Stimulated activated CD8-positive, alpha-beta memory T cell treated with anti-CD3 and anti-CD28 coated beads, Interleukin-15, amount 100 ng/mL, for 24 hours (primary cell): ENCODE measurements around the gene EIF2S1.
"Not testable (repeated sequence)": the region's sequence is repeated elsewhere in the genome, so short reads cannot be mapped to it uniquely, and the experiment has no call there.

Experiments used
- DNase-seq: peaks from one replicate; pipeline ENCODE4 v3.0.0-alpha.2; 2020; ENCODE audit warnings: low read depth

The EIF2S1 gene

DNA sequence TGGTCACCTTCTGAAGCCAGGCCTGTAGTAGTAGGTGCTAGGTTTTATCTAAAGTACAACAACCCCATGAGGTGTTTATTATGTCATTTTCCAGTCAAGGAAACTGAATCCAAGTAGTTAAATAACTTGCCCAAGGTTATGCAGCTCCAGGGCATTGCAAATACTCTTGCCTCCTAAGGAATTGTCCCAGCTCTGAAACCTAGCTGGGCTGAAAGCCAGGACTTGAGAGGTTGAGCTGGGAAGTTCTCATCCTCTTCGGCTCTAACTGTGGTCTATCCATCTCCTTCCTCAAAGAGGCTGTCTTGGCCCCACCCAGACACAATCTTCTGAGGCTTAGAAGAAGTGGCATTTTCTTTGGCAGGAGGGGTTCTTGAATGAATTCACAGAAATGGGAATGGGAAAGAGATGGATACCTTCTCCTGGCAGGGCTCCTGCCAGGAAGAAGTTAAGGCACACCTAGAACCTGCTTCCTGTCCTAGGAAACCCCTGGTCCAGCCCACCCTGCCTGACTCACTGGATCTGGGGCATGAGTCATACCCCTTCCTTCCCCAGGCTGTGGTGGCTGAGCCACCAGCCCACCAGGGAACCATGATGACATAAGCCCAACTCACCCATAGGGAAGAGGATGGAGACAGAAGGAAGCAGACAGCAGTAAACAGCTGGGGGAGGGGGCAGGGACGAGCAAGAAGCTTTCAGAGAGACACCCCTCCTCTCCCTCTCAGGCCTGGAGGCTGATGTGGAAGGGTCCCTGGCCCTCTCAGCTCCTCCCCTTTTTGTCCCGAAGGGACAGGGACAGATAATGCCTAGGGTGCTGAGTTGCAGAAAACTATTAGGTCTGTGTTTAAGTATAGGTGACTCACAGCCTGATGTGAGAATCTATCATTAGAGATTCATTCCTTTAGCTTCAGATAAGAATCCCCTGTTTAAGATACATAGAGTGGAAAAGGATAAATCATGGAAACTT is 54.0 kb downstream of the EIF2S1 start:
- no peak for DNase-seq

DNA sequence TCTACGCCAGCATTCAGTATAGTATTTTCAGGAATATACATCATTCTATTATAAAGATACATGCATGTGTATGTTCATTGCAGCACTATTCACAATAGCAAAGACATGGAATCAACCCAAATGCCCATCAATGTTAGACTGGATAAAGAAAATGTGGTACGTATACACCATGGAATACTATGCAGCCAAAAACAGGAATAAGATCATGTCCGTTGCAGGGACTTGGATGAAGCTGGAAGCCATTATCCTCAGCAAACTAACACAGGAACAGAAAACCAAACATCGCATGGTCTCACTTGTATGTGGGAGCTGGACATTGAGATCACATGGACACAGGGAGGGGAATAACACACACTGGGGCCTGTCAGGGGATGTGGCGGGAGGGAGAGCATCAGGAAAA is 55.5 kb downstream of the EIF2S1 start:
- DNase-seq: not testable (repeated sequence)

DNA sequence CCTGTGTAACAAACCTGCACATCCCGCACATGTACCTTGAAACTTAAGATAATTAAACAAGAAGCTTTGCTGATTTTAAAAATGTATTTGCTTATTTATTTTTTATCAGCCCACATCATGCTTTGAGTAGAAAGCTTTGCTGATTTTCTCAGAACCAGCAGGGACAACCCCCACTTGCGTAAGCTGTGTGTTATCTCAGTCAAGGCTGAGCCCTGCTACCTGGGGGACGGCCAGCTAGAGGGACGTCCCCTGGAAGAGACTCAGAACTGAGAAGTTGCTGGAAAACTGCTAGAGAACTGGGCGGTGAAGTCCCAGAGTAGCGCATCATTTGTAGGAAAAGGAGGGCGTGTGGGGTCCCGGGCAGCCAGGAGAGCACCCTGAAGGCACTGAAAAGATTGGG is 56.0 kb downstream of the EIF2S1 start:
- no peak for DNase-seq

DNA sequence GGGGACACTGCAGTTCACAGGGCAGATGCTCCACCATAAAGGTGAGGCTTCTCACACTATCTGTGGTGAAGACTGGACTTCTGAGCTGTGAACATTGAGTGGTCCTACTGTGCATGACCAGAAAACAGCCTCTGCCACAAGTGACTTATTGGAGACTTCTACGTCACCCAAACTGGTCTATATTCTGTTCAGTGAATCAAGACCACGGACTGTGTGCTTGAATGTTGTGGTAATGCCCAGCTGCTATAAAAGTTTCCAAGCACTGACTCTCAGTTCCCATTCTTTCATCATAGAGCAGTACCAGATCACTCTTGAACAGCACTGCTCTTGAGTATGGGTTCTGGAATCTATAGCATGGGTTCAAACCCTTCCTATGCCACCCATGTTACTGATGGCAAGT is 56.7 kb downstream of the EIF2S1 start:
- no peak for DNase-seq

DNA sequence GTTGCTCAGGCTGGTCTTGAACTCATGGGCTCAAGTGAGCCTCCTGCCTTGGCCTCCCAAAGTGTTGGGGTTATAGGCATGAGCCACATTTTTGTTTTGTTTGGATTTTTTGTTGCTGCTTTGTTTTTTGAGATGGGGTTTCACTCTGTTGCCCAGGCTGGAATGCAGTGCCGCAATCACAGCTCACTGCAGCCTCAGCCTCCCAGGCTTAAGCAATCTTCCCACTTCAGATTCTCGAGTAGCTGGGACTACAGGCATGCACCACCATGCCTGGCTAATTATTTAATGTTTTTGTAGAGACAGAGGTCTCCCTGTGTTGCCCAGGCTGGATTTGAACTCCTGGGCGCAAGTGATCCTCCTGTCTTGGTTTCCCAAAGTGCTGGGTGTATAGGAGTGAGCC is 57.5 kb downstream of the EIF2S1 start:
- DNase-seq: no peak

DNA sequence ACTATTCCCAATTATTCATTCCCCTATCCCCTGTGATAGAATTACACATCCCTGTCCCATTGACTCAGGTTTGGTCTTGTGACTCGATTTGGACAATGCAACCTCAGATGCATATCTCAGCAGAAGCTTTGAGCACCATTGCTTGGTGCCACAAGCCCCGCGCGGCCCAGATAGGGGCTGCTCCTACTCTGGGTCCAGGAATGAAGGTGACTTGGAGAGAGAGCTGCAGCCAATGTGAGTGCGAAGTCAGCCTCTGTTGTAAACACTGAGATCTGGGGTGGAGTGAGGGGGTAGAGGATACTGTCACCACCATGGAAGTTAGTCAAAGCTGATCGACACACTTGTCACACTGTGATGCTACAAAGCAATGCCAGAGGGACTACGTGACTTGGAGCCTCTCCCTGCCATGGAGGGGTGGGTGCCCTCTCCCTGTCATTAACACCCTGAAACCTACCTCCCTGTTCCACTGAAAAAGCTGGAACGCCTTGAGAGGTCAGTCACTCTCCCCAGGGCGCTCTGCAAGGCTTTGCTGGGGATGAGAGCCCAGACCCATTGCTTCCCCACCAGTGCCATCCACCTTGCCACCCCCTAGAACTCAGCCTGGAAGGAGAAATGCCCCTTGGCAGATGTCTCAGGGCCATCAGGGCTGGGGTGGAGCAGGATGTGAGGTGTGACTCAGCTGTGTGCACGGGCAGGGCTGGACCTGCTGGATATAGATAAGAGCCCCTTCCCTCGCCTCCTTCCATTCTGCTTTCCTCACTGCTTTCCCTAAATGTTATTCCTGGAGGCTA is 58.5 kb downstream of the EIF2S1 start:
- DNase-seq: no peak

DNA sequence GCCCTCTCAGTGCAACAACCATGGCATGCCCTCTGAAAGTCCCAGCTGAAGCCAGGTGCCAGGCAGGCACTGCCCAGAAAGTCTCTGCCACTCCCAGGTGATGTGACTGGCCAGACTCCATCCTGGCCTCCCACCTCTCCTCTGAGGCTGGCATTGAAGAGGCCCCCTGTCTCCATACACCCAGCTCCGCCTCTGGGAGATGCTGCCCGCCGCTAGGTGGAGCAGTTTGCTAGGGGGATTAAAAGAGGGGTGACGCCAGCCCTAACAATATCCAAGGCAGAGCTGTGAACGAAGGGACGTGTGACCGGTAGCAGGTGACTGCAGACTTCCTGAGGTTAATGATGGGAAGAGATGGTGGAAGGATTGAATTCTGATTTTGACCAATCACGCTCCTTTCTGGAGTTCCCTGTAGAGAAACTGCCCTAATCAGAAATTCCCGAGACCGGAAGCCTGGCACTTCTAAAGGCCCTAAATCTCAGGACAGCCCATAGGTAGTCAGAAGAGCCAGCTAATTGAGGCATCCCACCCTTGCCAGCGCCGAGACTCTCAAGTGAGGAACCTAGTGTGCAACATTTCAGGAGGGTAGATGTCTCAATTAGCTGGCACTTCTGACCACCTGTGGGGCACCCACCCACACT is 60.1 kb downstream of the EIF2S1 start:
- no peak for DNase-seq

DNA sequence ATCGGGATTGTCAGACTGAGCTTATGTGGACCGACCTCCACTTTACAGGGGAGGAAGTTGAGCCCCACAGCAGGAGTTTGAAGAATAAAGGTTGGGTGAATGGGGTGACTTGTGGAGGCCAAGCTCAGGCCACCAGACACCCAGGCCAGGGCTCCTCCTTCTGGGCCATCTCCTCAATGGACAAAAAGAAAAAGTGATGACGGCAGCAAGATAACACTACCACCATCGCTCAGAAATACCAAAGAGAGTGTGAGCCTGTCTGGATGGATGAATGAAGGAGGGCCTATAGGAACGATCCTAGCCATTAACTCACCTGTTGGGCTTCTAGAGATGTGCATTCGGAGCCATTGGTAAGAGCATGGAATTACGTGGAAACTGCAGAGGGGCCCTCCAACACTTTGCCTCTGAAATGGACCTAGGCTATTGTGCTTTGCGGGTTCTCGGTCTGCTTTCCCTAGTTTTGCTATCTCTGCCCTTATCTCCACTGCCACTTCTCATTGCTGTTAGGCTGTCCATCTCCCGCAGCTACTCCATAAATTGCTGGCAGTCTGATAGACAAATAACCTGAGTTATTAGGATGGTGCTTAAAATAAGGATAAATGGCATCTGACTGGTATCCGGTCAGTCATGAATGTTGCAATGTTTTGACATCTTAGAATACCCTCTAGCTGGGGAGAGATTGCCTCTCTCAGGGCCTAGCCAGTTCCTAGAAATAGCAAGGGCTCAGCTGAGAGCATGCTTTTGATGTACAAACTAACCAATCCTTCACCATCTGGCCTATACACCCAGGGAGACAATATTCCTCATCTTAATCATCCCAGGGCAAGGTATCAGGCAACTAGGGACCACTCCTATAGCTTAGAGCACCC is 61.5 kb downstream of the EIF2S1 start:
- DNase-seq: no peak

DNA sequence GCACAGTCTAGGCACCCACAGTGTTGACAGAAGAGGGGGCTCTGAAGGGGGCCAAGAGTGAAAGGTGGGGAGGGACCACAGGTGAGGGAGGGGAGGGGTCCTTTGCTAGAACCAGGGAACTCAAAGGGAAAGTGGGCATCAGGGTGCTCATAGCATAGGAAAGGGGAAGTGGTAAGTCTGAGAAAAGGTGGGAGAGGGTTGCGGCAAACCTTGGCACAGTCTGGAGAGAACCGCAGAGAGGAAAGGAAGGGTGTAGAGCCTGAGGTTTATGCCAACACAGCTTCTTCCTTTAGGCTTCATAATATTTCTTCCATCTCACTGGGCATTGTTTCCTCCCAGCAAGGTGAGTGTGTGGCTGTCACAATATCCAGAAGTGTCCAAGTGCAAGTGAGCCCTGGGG is 63.3 kb downstream of the EIF2S1 start:
- no peak for DNase-seq

DNA sequence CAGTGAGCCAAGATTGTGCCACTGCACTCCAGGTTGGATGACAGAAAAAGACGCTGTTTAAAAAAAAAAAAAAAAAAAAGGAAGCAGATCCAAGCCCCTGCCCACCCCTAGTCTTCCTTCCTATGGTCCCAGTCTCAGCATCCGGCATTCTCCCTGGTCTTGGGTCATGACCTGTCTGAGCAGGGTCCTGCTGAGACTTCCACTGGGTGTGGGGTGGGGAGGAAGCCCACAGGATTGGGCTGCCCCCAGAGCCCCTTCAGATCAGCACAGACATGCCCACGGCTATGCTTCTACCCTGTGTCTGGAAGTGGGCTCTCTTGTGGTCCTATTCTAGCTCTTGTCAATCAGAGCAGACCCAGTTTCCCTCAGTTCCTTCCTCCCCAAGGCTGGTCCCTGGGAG is 64.4 kb downstream of the EIF2S1 start:
- DNase-seq: no peak

DNA sequence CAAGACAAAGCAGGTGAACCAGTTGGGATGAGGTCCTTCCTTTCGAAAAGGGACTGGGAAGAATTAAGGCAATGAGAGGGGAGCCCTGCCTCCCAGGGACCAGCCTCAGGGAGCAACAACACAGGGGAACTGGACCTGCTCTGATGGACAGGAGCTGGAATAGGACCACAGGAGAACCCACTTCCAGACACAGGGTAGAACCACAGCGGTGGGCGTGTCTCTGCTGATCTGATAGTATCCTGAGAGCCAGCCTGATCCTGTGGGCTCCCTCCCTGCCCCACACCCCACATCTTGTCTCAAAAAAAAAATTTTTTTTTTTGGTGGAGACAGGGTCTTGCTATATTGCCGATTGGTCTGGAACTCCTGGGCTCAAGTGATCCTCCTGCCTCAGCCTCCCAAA is 65.5 kb downstream of the EIF2S1 start:
- DNase-seq: no peak

DNA sequence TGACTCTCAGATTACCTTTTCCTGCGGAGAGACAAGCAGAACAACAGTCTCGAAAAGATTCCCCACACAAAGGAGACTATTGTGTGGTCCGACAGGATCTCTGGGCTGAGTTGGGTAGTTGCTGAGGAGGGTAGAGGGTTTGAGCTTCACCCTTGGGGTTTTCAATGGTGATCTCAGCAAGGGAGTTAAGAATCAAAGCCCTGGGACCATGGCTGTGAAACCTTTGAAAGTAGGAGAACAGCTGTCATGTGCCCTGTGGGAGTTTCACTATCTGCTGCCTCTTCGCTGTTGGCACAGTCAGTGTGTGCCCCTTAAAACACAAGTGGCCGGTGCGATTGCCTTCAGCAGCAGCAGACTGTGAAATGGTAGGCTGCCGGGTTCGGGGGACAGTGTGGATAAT is 66.0 kb downstream of the EIF2S1 start:
- no peak for DNase-seq

DNA sequence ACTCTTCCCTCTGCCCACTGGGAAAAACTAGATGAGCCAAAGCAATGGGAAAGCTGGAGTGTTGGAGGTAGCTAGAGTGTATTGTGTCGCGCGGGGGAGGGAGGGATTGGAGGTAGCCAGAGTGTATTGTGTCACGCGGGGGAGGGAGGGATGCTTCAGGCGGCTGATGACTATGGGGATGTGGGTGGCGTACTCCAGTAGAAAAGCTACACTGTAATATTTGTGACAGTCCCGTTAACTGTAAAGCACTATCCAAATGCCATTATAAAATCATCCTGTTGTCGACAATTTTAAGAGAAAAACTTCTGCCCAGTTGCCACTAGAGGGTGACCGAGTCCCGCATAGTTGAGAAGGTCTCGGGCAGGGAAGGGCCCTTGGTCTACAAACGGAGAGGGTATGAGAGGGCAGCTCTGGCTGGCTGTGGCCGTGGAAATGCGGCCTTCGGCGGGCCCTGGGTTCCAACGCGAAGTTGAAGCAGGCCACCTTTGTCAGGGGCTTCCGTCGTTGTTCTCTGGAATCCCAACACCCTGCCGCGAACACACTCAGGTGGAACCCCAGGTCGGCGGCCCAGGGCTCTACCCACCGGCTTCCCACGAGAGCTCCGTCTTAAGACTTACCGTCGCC is 67.0 kb downstream of the EIF2S1 start:
- DNase-seq: peak; percentile 25

DNA sequence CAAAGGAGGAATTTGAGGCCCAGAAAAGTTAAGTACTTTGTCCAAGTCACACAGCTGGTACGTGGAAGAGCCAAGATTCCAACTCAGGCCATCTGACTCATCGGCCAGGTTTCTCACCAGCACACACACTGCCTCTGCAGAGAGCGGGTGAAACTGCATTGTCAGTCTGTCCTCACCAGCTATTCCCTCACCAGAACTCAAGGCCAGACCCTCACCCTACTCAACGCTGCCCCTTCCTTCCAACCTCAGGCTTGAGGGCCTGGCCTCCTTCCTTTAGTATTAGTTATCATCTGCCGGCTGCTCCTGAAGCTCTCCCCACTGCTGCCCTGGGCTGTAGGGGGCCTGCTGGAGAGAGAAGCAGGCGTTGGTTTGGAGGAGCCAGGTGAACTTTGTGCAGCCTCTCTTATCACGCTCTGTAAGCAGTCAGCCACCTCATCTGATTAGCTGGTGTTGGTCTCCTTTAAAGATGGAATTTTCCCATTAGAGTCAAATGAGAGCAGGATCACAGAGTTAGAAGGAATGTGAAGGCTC is 68.4 kb downstream of the EIF2S1 start:
- DNase-seq: no peak

DNA sequence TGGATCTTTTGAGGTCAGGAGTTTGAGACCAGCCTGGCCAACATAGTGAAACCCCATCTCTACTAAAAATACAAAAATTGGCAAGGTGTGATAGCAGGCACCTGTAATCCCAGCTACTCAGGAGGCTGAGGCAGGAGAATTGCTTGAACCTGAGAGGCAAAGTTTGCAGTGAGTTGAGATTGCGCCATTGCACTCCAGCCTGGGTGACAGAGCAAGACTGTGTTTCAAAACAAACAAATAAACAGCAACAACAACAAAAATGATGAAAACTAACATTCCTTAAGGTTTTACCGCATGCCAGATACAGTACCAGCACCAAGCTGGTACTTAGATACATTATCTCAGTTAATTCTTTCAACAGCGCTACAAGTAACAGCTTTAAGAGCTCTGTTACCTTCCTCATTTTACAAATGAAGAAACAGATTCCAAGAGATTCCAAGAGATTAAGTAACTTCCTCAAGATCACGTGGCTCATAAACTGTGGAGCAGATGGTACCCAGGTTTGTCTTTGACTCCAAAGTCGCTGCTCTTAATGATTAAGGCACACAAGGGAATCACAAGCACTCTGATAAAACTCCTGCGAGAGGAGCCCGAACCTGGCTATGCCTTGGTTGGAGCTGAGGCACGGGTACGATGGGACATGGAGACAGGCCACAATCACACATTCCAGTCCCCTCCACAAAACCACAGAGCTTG is 69.5 kb downstream of the EIF2S1 start:
- DNase-seq: no peak

DNA sequence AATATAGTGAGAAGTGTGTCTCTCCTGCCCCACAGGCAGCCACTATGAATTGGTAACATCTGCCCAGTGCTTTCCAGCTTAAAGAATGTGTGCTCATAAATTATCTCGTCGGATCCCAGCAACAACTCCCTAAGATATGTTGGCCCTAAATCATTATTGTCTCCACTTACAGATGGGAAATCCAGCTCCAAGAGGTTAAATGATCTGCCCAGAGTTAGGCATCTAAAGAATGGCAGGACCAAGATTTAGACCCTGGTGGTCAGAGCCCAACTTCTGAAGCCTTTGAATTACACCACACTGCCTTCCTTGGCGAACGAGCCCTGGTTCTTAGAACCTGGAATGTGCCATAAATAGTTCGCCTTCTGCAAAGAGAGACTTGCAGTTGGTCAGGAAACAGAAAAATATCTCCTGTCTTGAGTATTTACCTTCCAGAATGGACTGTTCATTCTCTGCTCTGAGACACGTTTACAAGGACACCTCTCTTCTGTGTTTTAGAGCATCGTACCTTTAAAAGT is 72.0 kb downstream of the EIF2S1 start:
- no peak for DNase-seq

DNA sequence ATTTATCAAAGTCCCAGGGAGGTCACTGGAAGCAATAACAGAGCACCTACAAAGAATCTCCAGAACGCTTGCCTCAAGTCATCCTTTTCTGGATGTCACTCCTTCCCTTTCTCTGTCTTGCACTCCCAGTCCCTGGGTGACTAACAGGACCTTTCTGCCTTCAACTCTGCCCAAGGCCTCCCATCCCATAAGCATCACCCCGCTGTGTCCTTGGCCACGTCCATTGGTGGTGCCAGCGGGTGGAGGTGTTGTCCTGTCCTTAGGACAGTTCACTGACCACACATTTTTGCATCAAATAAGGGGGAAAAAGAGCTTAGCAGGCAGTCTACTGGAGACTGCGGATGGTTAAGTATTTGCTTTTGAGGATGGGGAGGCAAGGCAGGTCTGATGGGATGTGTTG is 75.5 kb downstream of the EIF2S1 start:
- no peak for DNase-seq
